Measurements from ENCODE around the gene GPR155.
"Not testable (repeated sequence)": the region's sequence is repeated elsewhere in the genome, so short reads cannot be mapped to it uniquely, and the experiment has no call there.

Gene GPR155

GRCh38 chr2:174438146-174438886 is 48.5 kb downstream of the GPR155 start:
- no peak for DNase-seq (ENCODE audit: low read depth in 2 of 2)

- no peak for DNase-seq (ENCODE audit: low read depth in 2 of 2)
These were observed 50.5 kb downstream of the GPR155 start for GRCh38 chr2:174436351-174436750.

GRCh38 chr2:174431902-174432301 is 54.9 kb downstream of the GPR155 start:
- no peak for DNase-seq (ENCODE audit: low read depth in 2 of 2)

- DNase-seq (ENCODE audit: low read depth in 2 of 2) = no peak
These were observed 56.8 kb downstream of the GPR155 start for GRCh38 chr2:174430066-174430465.

- no peak for DNase-seq (ENCODE audit: low read depth in 2 of 2)
These were observed 58.6 kb downstream of the GPR155 start for GRCh38 chr2:174428214-174428613.

- DNase-seq (ENCODE audit: low read depth in 2 of 2) = no peak
These were observed 74.6 kb downstream of the GPR155 start for GRCh38 chr2:174412256-174412655.

GRCh38 chr2:174410039-174410438 is 76.8 kb downstream of the GPR155 start:
- not testable (repeated sequence) for DNase-seq (ENCODE audit: low read depth in 2 of 2)

- DNase-seq (ENCODE audit: low read depth in 2 of 2) = no peak
These were observed 83.2 kb downstream of the GPR155 start for GRCh38 chr2:174403628-174404027.

GRCh38 chr2:174400853-174401252 is 86.0 kb downstream of the GPR155 start:
- no peak for DNase-seq (ENCODE audit: low read depth in 2 of 2)

GRCh38 chr2:174399171-174399570 is 87.7 kb downstream of the GPR155 start:
- no peak for DNase-seq (ENCODE audit: low read depth in 2 of 2)

- no peak for DNase-seq (ENCODE audit: low read depth in 2 of 2)
These were observed 89.1 kb downstream of the GPR155 start for GRCh38 chr2:174397773-174398172.

- no peak for DNase-seq (ENCODE audit: low read depth in 2 of 2)
These were observed 90.7 kb downstream of the GPR155 start for GRCh38 chr2:174395969-174396630.

- peak; percentile 47 to 52 for DNase-seq (ENCODE audit: low read depth in 2 of 2)
These were observed 91.4 kb downstream of the GPR155 start, which contains the start of gene SCRN3 for GRCh38 chr2:174395284-174395968. Gene SCRN3 (plus strand): TSS chr2:174395730. CDS start chr2:174398284, 2,554 bp downstream.

- no peak for DNase-seq (ENCODE audit: low read depth in 2 of 2)
These were observed 94.1 kb downstream of the GPR155 start for GRCh38 chr2:174392706-174393105.

GRCh38 chr2:174390303-174390702 is 96.5 kb downstream of the GPR155 start:
- DNase-seq (ENCODE audit: low read depth in 2 of 2) = not testable (repeated sequence)

GRCh38 chr2:174389542-174389941 is 97.3 kb downstream of the GPR155 start:
- no peak for DNase-seq (ENCODE audit: low read depth in 2 of 2)

GRCh38 chr2:174388706-174389105 is 98.1 kb downstream of the GPR155 start:
- not testable (repeated sequence) for DNase-seq (ENCODE audit: low read depth in 2 of 2)

- DNase-seq (ENCODE audit: low read depth in 2 of 2) = no peak
These were observed 101.6 kb downstream of the GPR155 start for GRCh38 chr2:174385201-174385600.

GRCh38 chr2:174383796-174384195 is 103.0 kb downstream of the GPR155 start:
- DNase-seq (ENCODE audit: low read depth in 2 of 2) = no peak

All from stimulated activated CD8-positive, alpha-beta memory T cell treated with anti-CD3 and anti-CD28 coated beads, Interleukin-7, amount 100 ng/mL, for 1 hour (primary cell).